SK-N-SH (cell line): ENCODE measurements around the gene LYPD4.

Experiments used
- CTCF ChIP-seq: fragments of 200-600 bp; sonication (generic); IDR thresholded peaks from 2 replicates; pipeline ENCODE4 v1.6.1; 2017; ENCODE audit warnings: antibody characterized with exemption, mild to moderate bottlenecking, moderate library complexity
- EZH2phosphoT487 ChIP-seq: fragments of 200-600 bp; sonication (generic); IDR thresholded peaks from 2 replicates; pipeline ENCODE4 v1.6.1; 2017; ENCODE audit warnings: low read depth, mixed run types, mild to moderate bottlenecking, antibody characterized with exemption, moderate library complexity, borderline replicate concordance
- JUND ChIP-seq: IDR thresholded peaks from 2 replicates; pipeline ENCODE4 v1.4.0; 2012
- MAX ChIP-seq: IDR thresholded peaks from 2 replicates; pipeline ENCODE4 v1.4.0; 2012; ENCODE audit warnings: low read depth
- RAD21 ChIP-seq: IDR thresholded peaks from 2 replicates; pipeline ENCODE4 v1.6.1; 2012; ENCODE audit warnings: mild to moderate bottlenecking, low read length
- RCOR1 ChIP-seq: fragments of 150-350 bp; IDR thresholded peaks from 2 replicates; pipeline ENCODE4 v1.6.1; 2017; ENCODE audit warnings: antibody characterized with exemption, low read length
- REST ChIP-seq: IDR thresholded peaks from 2 replicates; pipeline ENCODE4 v1.6.1; 2012; ENCODE audit warnings: mild to moderate bottlenecking, low read depth, low read length, moderate library complexity
- TCF12 ChIP-seq: IDR thresholded peaks from 2 replicates; pipeline ENCODE4 v1.4.0; 2012
- USF1 ChIP-seq: IDR thresholded peaks from 2 replicates; pipeline ENCODE4 v1.4.0; 2012; ENCODE audit warnings: low read depth, borderline replicate concordance
- ZBTB33 ChIP-seq: IDR thresholded peaks from 2 replicates; pipeline ENCODE4 v1.4.0; 2012; ENCODE audit warnings: low read depth, borderline replicate concordance

- TF ChIP-seq JUND (no peak), CTCF (no peak), RAD21 (no peak), ZBTB33 (no peak), TCF12 (no peak), EZH2phosphoT487 (no peak), REST (no peak), MAX (no peak), USF1 (no peak), RCOR1 (no peak)
These were observed 18.9 kb upstream of the LYPD4 start for GRCh38 chr19:41863209-41863931.
